ENCODE measurements around the gene SORCS2.

DNA sequence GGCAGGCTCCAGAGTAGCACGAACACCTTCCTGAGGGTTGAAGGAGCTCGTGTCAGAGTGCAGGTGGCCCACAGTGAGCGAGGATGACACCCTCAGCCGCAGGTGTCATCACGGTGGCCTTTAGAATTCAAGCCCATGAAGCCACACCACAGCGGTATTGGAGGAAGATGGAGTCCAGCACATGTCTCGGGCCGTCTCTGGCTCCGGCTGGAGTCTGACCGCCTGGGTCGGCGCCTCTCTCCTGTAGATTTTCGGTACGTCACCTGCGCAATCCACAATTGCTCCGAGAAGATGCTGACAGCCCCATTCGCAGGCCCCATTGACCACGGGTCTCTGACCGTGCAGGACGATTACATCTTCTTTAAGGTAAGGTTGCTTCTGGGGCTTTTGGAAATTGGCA lies 471.8 kb downstream of the SORCS2 start:
- no peak for TF ChIP-seq CTCF (IDR thresholded peaks at IDR 0.05)
- no peak for TF ChIP-seq POLR2A (IDR thresholded peaks at IDR 0.05)
